C4-2B (cell line): ENCODE measurements around the gene POLR3C.

ENCODE experiments used
- ZFX ChIP-seq: fragments of 450-650 bp; IDR thresholded peaks from 2 replicates; pipeline ENCODE4 v1.6.1; 2017
- TF ChIP-seq, protein P1 (sequence below): fragments of 450-650 bp; conservative IDR thresholded peaks from 2 replicates; pipeline ENCODE4 v1.5.1; 2017; ENCODE audit warnings: mild to moderate bottlenecking

DNA sequence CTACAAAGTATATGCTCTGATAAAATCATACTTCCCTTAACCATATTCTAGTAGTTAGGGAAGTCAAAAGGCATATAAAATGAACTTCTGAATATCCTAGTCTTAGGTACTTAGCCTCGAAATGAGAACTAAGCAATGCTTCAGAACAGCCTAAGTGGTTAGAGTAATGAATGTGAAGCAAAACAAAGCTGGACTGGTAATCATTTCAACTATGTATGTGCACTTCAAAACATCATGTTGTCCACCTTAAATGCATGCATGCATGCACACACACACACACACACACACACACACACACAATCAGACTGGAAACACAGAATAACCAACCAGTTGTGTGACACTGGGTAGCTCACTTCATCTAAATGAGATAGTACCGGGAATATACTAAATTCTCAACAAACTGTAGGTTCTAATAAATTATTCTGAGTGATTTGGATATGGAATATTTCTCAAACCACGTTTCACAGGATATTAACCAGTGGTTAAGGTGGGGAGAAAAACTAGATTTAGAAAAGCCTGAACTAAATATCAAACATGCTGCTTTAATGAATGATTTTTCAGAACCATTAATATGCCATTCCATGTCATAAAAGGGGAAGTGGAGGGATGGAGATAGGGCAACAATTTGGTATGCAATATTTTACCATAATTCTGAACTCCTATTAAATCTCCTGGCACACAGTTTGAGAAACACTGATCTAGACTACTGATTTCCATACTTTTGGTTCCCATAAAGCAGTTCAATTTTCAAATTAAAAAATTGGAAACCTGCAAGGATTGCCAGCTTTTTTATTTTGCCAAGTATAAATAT, 19.6 kb upstream of the POLR3C start:
- TF ChIP-seq, protein P1, sequence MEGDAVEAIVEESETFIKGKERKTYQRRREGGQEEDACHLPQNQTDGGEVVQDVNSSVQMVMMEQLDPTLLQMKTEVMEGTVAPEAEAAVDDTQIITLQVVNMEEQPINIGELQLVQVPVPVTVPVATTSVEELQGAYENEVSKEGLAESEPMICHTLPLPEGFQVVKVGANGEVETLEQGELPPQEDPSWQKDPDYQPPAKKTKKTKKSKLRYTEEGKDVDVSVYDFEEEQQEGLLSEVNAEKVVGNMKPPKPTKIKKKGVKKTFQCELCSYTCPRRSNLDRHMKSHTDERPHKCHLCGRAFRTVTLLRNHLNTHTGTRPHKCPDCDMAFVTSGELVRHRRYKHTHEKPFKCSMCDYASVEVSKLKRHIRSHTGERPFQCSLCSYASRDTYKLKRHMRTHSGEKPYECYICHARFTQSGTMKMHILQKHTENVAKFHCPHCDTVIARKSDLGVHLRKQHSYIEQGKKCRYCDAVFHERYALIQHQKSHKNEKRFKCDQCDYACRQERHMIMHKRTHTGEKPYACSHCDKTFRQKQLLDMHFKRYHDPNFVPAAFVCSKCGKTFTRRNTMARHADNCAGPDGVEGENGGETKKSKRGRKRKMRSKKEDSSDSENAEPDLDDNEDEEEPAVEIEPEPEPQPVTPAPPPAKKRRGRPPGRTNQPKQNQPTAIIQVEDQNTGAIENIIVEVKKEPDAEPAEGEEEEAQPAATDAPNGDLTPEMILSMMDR = no peak
- no peak for TF ChIP-seq ZFX
